OCI-LY7 (cell line): ENCODE results near the gene SLC35A4. TPM values are rescaled to one million over a fixed set of nuclear protein-coding genes. Genes with fewer than 3 reads are reported as not detected.

Source experiments
- BruUV-seq: library from RNA; stranded (reverse); fragments of 400-500 nt; replicated peaks from 2 replicates; lab custom pipeline; 2021; lab: Mats Ljungman, UMichigan
- CTCF ChIA-PET: fragments of 300-600 bp; sonication (Branson Sonifier 250); formaldehyde crosslinking; loops from one replicate; lab custom pipeline; 2022; ENCODE audit warnings: antibody characterized with exemption; ENCODE audit not compliant: unreplicated experiment; lab: Charles Lee
- POLR2A ChIA-PET: fragments of 300-600 bp; sonication (Branson Sonifier 250); formaldehyde crosslinking; loops from one replicate; lab custom pipeline; 2022; ENCODE audit warnings: antibody characterized with exemption; lab: Charles Lee
- DNase-seq: peaks from one replicate; pipeline ENCODE4 v3.0.0-alpha.2; 2015; ENCODE audit warnings: low spot score
- H2AFZ ChIP-seq: fragments of 200-600 bp; sonication (generic), shearing (Covaris generic); 2 replicates; pipeline ENCODE4 v1.6.1; 2014; ENCODE audit warnings: mild to moderate bottlenecking, antibody characterized with exemption, low read length, moderate library complexity
- H3K27ac ChIP-seq: fragments of 200-600 bp; sonication (generic); 2 replicates; pipeline ENCODE4 v1.5.1; 2014; ENCODE audit warnings: mixed run types, low read depth, mild to moderate bottlenecking, moderate library complexity, low read length, inconsistent platforms; ENCODE audit not compliant: poor library complexity, severe bottlenecking
- H3K36me3 ChIP-seq: fragments of 200-600 bp; sonication (generic); 2 replicates; pipeline ENCODE4 v1.6.1; 2014; ENCODE audit warnings: mild to moderate bottlenecking, antibody characterized with exemption, low read length, moderate library complexity, mixed read lengths; ENCODE audit not compliant: insufficient read depth
- H3K4me1 ChIP-seq: fragments of 200-600 bp; sonication (generic); 2 replicates; pipeline ENCODE4 v1.5.1; 2014; ENCODE audit warnings: mild to moderate bottlenecking, low read length; ENCODE audit not compliant: insufficient read depth, poor library complexity, severe bottlenecking
- H3K4me2 ChIP-seq: fragments of 200-600 bp; sonication (generic); 2 replicates; pipeline ENCODE4 v1.6.1; 2014; ENCODE audit warnings: mild to moderate bottlenecking, low read length
- H3K4me3 ChIP-seq: fragments of 200-600 bp; sonication (generic); 2 replicates; pipeline ENCODE4 v1.5.1; 2014; ENCODE audit warnings: mild to moderate bottlenecking, low read depth, low read length; ENCODE audit not compliant: poor library complexity, severe bottlenecking
- H3K79me2 ChIP-seq: fragments of 200-600 bp; sonication (generic); 2 replicates; pipeline ENCODE4 v1.6.1; 2016; ENCODE audit warnings: low read depth, mild to moderate bottlenecking, low read length, moderate library complexity, mixed read lengths; ENCODE audit not compliant: insufficient read depth
- H3K9me2 ChIP-seq: fragments of 200-600 bp; sonication (generic); 2 replicates; pipeline ENCODE4 v1.6.1; 2016; ENCODE audit warnings: mild to moderate bottlenecking, low read length, mixed read lengths; ENCODE audit not compliant: insufficient read depth
- H3K9me3 ChIP-seq: fragments of 200-600 bp; sonication (generic); 2 replicates; pipeline ENCODE4 v1.6.1; 2014; ENCODE audit warnings: mild to moderate bottlenecking, mixed run types, low read length, mixed read lengths
- H4K20me1 ChIP-seq: fragments of 200-600 bp; sonication (generic); 2 replicates; pipeline ENCODE4 v1.6.1; 2014; ENCODE audit warnings: mild to moderate bottlenecking, antibody characterized with exemption, low read length, moderate library complexity, mixed read lengths; ENCODE audit not compliant: insufficient read depth
- CTCF ChIP-seq: fragments of 200-600 bp; sonication (generic); conservative IDR thresholded peaks from 2 replicates; pipeline ENCODE4 v1.5.1; 2014; ENCODE audit warnings: mild to moderate bottlenecking, antibody characterized with exemption, low read length, moderate library complexity, mixed read lengths
- EZH2phosphoT487 ChIP-seq: fragments of 200-600 bp; sonication (generic); IDR thresholded peaks from 2 replicates; pipeline ENCODE4 v1.6.1; 2018; ENCODE audit warnings: low read depth, borderline replicate concordance, mild to moderate bottlenecking, mixed run types, antibody characterized with exemption, low read length, moderate library complexity, mixed read lengths
- intact Hi-C: fragments of 100-400 bp; cut with micrococcal nuclease; formaldehyde crosslinking; loops from one replicate; pipeline ENCODE4 v1.10.0; 2022; ENCODE audit not compliant: unreplicated experiment
- total RNA-seq, 2 experiments: library from RNA; depleted of rRNA in 1 of 2; stranded (reverse); fragments of >200 nt in 1 of 2; shearing (Covaris generic) in 1 of 2; gene quantifications; 2 replicates each; pipeline ENCODE4 v1.2.3, GENCODE V29; 2014 to 2022

Gene SLC35A4
- total RNA-seq, 2 experiments from 2014 or later, result 29.1 to 48.7 TPM

GRCh38 chr5:140560227-140560626, 4.4 kb upstream of the SLC35A4 start:
- POLR2A ChIA-PET, result interaction anchor here (0.6 to 1.0 kb wide), 2 partner anchors 9 to 87 kb away, joined by 3 to 4 read pairs; partner anchors contain the start of genes IK and NDUFA2
- H3K9me2 ChIP-seq, result no peaks in the 10 kb centered on the region
- no peak overlapping the region for H3K4me3 ChIP-seq
- peaks cover 27% of the 10 kb centered on the region for H3K4me1 ChIP-seq
- H3K4me2 ChIP-seq, result no peak overlapping the region
- H3K79me2 ChIP-seq, result peaks cover 22% of the 10 kb centered on the region; the same call in 1 of the 2 replicates
- no peak overlapping the region for H3K27ac ChIP-seq
- H3K9me3 ChIP-seq, result no peaks in the 10 kb centered on the region
- DNase-seq, result no peak
- CTCF ChIA-PET, result interaction anchor here (0.5 kb wide), 1 partner anchor 928 kb away, joined by 3 read pairs; no protein-coding TSS in a partner anchor
- TF ChIP-seq EZH2phosphoT487 (no peak), CTCF (no peak)
- no peaks in the 10 kb centered on the region for H4K20me1 ChIP-seq
- BruUV-seq, result no TSS peak
- H2AFZ ChIP-seq, result no peak overlapping the region
- intact Hi-C loops, result no loop called here
- 0 out of 2 replicates have a peak, but pooled peaks cover 6% of the 10 kb centered on the region for H3K36me3 ChIP-seq

GRCh38 chr5:140561753-140562523, 2.7 kb upstream of the SLC35A4 start:
- ChIA-PET POLR2A (no interaction called here), CTCF (no interaction called here)
- Histone ChIP-seq H3K4me3 (no peak overlapping the region), H3K79me2 (peaks cover 17% of the 10 kb centered on the region), H3K27ac (no peak overlapping the region), H2AFZ (no peak overlapping the region), H3K4me1 (peaks cover 31% of the 10 kb centered on the region), H3K4me2 (no peak overlapping the region), H3K36me3 (peaks cover 17% of the 10 kb centered on the region), H3K9me3 (no peaks in the 10 kb centered on the region), H3K9me2 (no peaks in the 10 kb centered on the region), H4K20me1 (no peaks in the 10 kb centered on the region)
- no peak for DNase-seq
- intact Hi-C loops, result no loop called here
- no peak for TF ChIP-seq EZH2phosphoT487
- TF ChIP-seq CTCF, result no peak
- BruUV-seq, result no TSS peak

- no peaks in the 10 kb centered on the region for H3K9me2 ChIP-seq
- intact Hi-C loops, result no loop called here
- no peaks in the 10 kb centered on the region for H3K9me3 ChIP-seq
- DNase-seq, result peak; percentile 18
- H3K36me3 ChIP-seq, result peaks cover 34% of the 10 kb centered on the region
- H4K20me1 ChIP-seq, result no peaks in the 10 kb centered on the region
- peaks cover 17% of the 10 kb centered on the region for H3K79me2 ChIP-seq
- H3K4me3 ChIP-seq, result peak overlapping the region; percentile 87
- POLR2A ChIA-PET, result no interaction called here
- no peak for TF ChIP-seq EZH2phosphoT487
- no peak for TF ChIP-seq CTCF
- H3K4me1 ChIP-seq, result peaks cover 25% of the 10 kb centered on the region
- BruUV-seq, result TSS peak; percentile 58
- H3K4me2 ChIP-seq, result peak overlapping the region; percentile 97
- CTCF ChIA-PET, result interaction anchor here (0.6 kb wide), 1 partner anchor 131 kb away, joined by 3 read pairs; no protein-coding TSS in a partner anchor
- peak overlapping the region; percentile 90; the same call in 1 of the 2 replicates for H2AFZ ChIP-seq
- peak overlapping the region; percentile 40 for H3K27ac ChIP-seq
Measured at GRCh38 chr5:140563596-140563995, 1.0 kb upstream of the SLC35A4 start.
